ENCODE results near the gene TGFBR3. TPM values are rescaled to one million over a fixed set of nuclear protein-coding genes. Genes with fewer than 3 reads are reported as not detected.
"Not testable (repeated sequence)": the region's sequence is repeated elsewhere in the genome, so short reads cannot be mapped to it uniquely, and the experiment has no call there.

TGFBR3 gene
- total RNA-seq, 1 experiment from 2014 or later: 14.5 TPM

- intact Hi-C loops (cut with micrococcal nuclease; ENCODE audit: unreplicated experiment): no loop called here
- ChIA-PET CTCF (no interaction called here), POLR2A (interaction anchor here (0.7 kb wide), 1 partner anchor 157 kb away, joined by 3 read pairs; no protein-coding TSS in a partner anchor)
- H3K9me3 ChIP-seq (ENCODE audit: control insufficient read depth, insufficient read depth, low read depth, low read length): no peaks in the 10 kb centered on the region
- no peak for DNase-seq (ENCODE audit: low read depth, low spot score)
- H3K27me3 ChIP-seq (ENCODE audit: control insufficient read depth, insufficient read depth, low read length): no peaks in the 10 kb centered on the region
- TF ChIP-seq POLR2AphosphoS5 (IDR thresholded peaks at IDR 0.05; ENCODE audit: low read depth, low read length) (no peak), TCF7L2 (IDR thresholded peaks at IDR 0.05; ENCODE audit: low read depth, low read length) (no peak)
- in situ Hi-C loops (cut with HindIII; ENCODE audit: low pct_unique_long_range_greater_than_20kb, low sequenced_read_pairs): no loop called here
- H3K4me3 ChIP-seq (ENCODE audit: low read depth in 2 of 2, low read length in 2 of 2): no peak overlapping the region
- no TSS peak for BruUV-seq (replicated peaks)
- H3K27ac ChIP-seq (ENCODE audit: low read length): no peak overlapping the region
- no peaks in the 10 kb centered on the region for H3K4me1 ChIP-seq (ENCODE audit: control insufficient read depth, insufficient read depth, low read length)
- ATAC-seq: no peak
- H3K36me3 ChIP-seq (ENCODE audit: control insufficient read depth, insufficient read depth, low read length): no peaks in the 10 kb centered on the region
Measured at GRCh38 chr1:91672601-91673161, 213.3 kb downstream of the TGFBR3 start.

GRCh38 chr1:91670781-91671180, 215.2 kb downstream of the TGFBR3 start:
- intact Hi-C loops (cut with micrococcal nuclease; ENCODE audit: unreplicated experiment) (no loop called here), in situ Hi-C loops (cut with HindIII; ENCODE audit: low pct_unique_long_range_greater_than_20kb, low sequenced_read_pairs) (no loop called here)
- ATAC-seq (no peak), DNase-seq (ENCODE audit: low read depth, low spot score) (no peak)
- H3K4me3 ChIP-seq (ENCODE audit: low read depth in 2 of 2, low read length in 2 of 2): no peak overlapping the region
- POLR2A ChIA-PET: no interaction called here
- TF ChIP-seq POLR2AphosphoS5 (IDR thresholded peaks at IDR 0.05; ENCODE audit: low read depth, low read length) (no peak), TCF7L2 (IDR thresholded peaks at IDR 0.05; ENCODE audit: low read depth, low read length) (no peak), SIN3A (IDR thresholded peaks at IDR 0.05; ENCODE audit: borderline replicate concordance, insufficient read depth, low read depth, low read length) (no peak)
- no peaks in the 10 kb centered on the region for H3K4me1 ChIP-seq (ENCODE audit: control insufficient read depth, insufficient read depth, low read length)
- CTCF ChIA-PET: no interaction called here
- no peaks in the 10 kb centered on the region for H3K9me3 ChIP-seq (ENCODE audit: control insufficient read depth, insufficient read depth, low read depth, low read length)
- H3K36me3 ChIP-seq (ENCODE audit: control insufficient read depth, insufficient read depth, low read length): no peaks in the 10 kb centered on the region
- no TSS peak for BruUV-seq (replicated peaks)
- no peak overlapping the region for H3K27ac ChIP-seq (ENCODE audit: low read length)
- H3K27me3 ChIP-seq (ENCODE audit: control insufficient read depth, insufficient read depth, low read length): no peaks in the 10 kb centered on the region

- TF ChIP-seq CTCF (IDR thresholded peaks at IDR 0.05): no peak
- TF ChIP-seq TCF7L2 (IDR thresholded peaks at IDR 0.05; ENCODE audit: low read depth, low read length): no peak
- TF ChIP-seq REST (IDR thresholded peaks at IDR 0.05; ENCODE audit: insufficient read depth in 1 of 2, low read depth in 2 of 2, low read length in 1 of 2): no peak
- no peak for TF ChIP-seq SIN3A (IDR thresholded peaks at IDR 0.05; ENCODE audit: borderline replicate concordance, insufficient read depth, low read depth, low read length)
- no peak for TF ChIP-seq POLR2AphosphoS5 (IDR thresholded peaks at IDR 0.05; ENCODE audit: low read depth, low read length)
Measured at GRCh38 chr1:91669584-91670350, 216.2 kb downstream of the TGFBR3 start.

GRCh38 chr1:91666651-91667050, 219.3 kb downstream of the TGFBR3 start:
- BruUV-seq (replicated peaks); H3K27ac ChIP-seq (ENCODE audit: low read length); POLR2A ChIA-PET; H3K4me3 ChIP-seq (ENCODE audit: low read depth in 2 of 2, low read length in 2 of 2); H3K4me1 ChIP-seq (ENCODE audit: control insufficient read depth, insufficient read depth, low read length); CTCF ChIA-PET; intact Hi-C loops (cut with micrococcal nuclease; ENCODE audit: unreplicated experiment); ATAC-seq; DNase-seq (ENCODE audit: low read depth, low spot score); H3K27me3 ChIP-seq (ENCODE audit: control insufficient read depth, insufficient read depth, low read length); H3K36me3 ChIP-seq (ENCODE audit: control insufficient read depth, insufficient read depth, low read length); H3K9me3 ChIP-seq (ENCODE audit: control insufficient read depth, insufficient read depth, low read depth, low read length); in situ Hi-C loops (cut with HindIII; ENCODE audit: low pct_unique_long_range_greater_than_20kb, low sequenced_read_pairs): not testable (repeated sequence)

More at GRCh38 chr1:91669584-91670350, 216.2 kb downstream of the TGFBR3 start:
- BruUV-seq (replicated peaks): no TSS peak
- in situ Hi-C loops (cut with HindIII; ENCODE audit: low pct_unique_long_range_greater_than_20kb, low sequenced_read_pairs) (no loop called here), intact Hi-C loops (cut with micrococcal nuclease; ENCODE audit: unreplicated experiment) (no loop called here)
- no peak for ATAC-seq
- no peaks in the 10 kb centered on the region for H3K36me3 ChIP-seq (ENCODE audit: control insufficient read depth, insufficient read depth, low read length)
- no peak overlapping the region for H3K4me3 ChIP-seq (ENCODE audit: low read depth in 2 of 2, low read length in 2 of 2)
- POLR2A ChIA-PET: no interaction called here
- H3K27me3 ChIP-seq (ENCODE audit: control insufficient read depth, insufficient read depth, low read length): no peaks in the 10 kb centered on the region
- no peaks in the 10 kb centered on the region for H3K4me1 ChIP-seq (ENCODE audit: control insufficient read depth, insufficient read depth, low read length)
- H3K9me3 ChIP-seq (ENCODE audit: control insufficient read depth, insufficient read depth, low read depth, low read length): no peaks in the 10 kb centered on the region
- CTCF ChIA-PET: no interaction called here
- H3K27ac ChIP-seq (ENCODE audit: low read length): no peak overlapping the region
- DNase-seq (ENCODE audit: low read depth, low spot score): no peak

Data from Panc1 (cell line).